CD14-positive monocyte (primary cell): ENCODE data around the gene MIOX. TPM values are rescaled to one million over a fixed set of nuclear protein-coding genes. Genes with fewer than 3 reads are reported as not detected.

Experiments
- DNase-seq, 3 donors: peaks; one replicate each; pipeline ENCODE4 v3.0.0-alpha.2; 2011 to 2022
- H2AFZ ChIP-seq: 2 replicates; pipeline ENCODE4 v1.6.0; 2012; ENCODE audit warnings: mild to moderate bottlenecking, low read depth, low read length, inconsistent platforms; ENCODE audit not compliant: insufficient read depth, poor library complexity, severe bottlenecking
- H3K27ac ChIP-seq, 2 donors: 1 replicate in 1 of 2; 2 replicates in 1 of 2; pipeline ENCODE4 v1.5.1; 2012 to 2013; ENCODE audit warnings: low read length in 2 of 2, control low read depth in 1 of 2, inconsistent platforms in 1 of 2, low read depth in 1 of 2, mild to moderate bottlenecking in 1 of 2
- H3K27me3 ChIP-seq, 2 donors: one replicate each; pipeline versions ENCODE4 v1.6.0 to v1.6.1; 2011 to 2013; ENCODE audit warnings: low read length in 2 of 2; ENCODE audit not compliant: control insufficient read depth in 2 of 2, insufficient read depth in 2 of 2
- H3K36me3 ChIP-seq, 2 donors: replicated peaks in 1 of 2; 1 replicate in 1 of 2; 2 replicates in 1 of 2; pipeline versions ENCODE4 v1.5.1 to v1.6.1; 2012 to 2013; ENCODE audit warnings: low read length in 2 of 2, control low read depth in 1 of 2, inconsistent platforms in 1 of 2, mild to moderate bottlenecking in 1 of 2; ENCODE audit not compliant: insufficient read depth in 2 of 2, control insufficient read depth in 1 of 2
- H3K4me1 ChIP-seq, 2 donors: 1 replicate in 1 of 2; 2 replicates in 1 of 2; pipeline versions ENCODE4 v1.5.1 to v1.6.1; 2012 to 2013; ENCODE audit warnings: low read length in 2 of 2, control low read depth in 1 of 2, inconsistent platforms in 1 of 2, mild to moderate bottlenecking in 1 of 2, moderate library complexity in 1 of 2; ENCODE audit not compliant: insufficient read depth in 2 of 2, control insufficient read depth in 1 of 2
- H3K4me2 ChIP-seq: replicated peaks from 2 replicates; pipeline ENCODE3; 2012; ENCODE audit warnings: low read length, moderate library complexity, mild to moderate bottlenecking; ENCODE audit not compliant: poor library complexity, severe bottlenecking; ENCODE audit errors: extremely low read depth
- H3K4me3 ChIP-seq, 3 experiments: fragments of 200-600 bp in 1 of 3; sonication (generic) in 1 of 3; replicated peaks in 1 of 3; 1 replicate in 2 of 3; 2 replicates in 1 of 3; pipeline ENCODE4 v1.5.1; 2011 to 2013; ENCODE audit warnings: low read length in 3 of 3, mild to moderate bottlenecking in 3 of 3, control low read depth in 2 of 3, low read depth in 2 of 3, inconsistent platforms in 1 of 3, moderate library complexity in 1 of 3
- H3K79me2 ChIP-seq: 2 replicates; pipeline ENCODE4 v1.6.0; 2012; ENCODE audit warnings: mild to moderate bottlenecking, control low read depth, inconsistent platforms, low read length, moderate library complexity; ENCODE audit not compliant: insufficient read depth
- H3K9ac ChIP-seq: 2 replicates; pipeline ENCODE4 v1.6.0; 2017; ENCODE audit warnings: low read length, mild to moderate bottlenecking; ENCODE audit not compliant: insufficient read depth, poor library complexity, severe bottlenecking
- H3K9me3 ChIP-seq, 2 donors: replicated peaks in 1 of 2; 1 replicate in 1 of 2; 2 replicates in 1 of 2; pipeline versions ENCODE4 v1.5.1 to v1.6.1; 2012 to 2013; ENCODE audit warnings: low read length in 2 of 2, control low read depth in 1 of 2; ENCODE audit not compliant: control insufficient read depth in 1 of 2, insufficient read depth in 1 of 2
- H4K20me1 ChIP-seq: 2 replicates; pipeline ENCODE4 v1.6.0; 2012; ENCODE audit warnings: mild to moderate bottlenecking, low read length, control low read depth, moderate library complexity; ENCODE audit not compliant: insufficient read depth
- H3K27ac Mint-ChIP-seq, 7 donors: one replicate each; pipeline ENCODE4 v1.8.0; 2020; ENCODE audit warnings: mild to moderate bottlenecking in 7 of 7, mixed read lengths in 7 of 7, moderate library complexity in 6 of 7, inconsistent platforms in 2 of 7
- H3K27me3 Mint-ChIP-seq, 3 donors: one replicate each; pipeline ENCODE4 v1.8.0; 2021 to 2022; ENCODE audit warnings: low read depth in 3 of 3, mild to moderate bottlenecking in 3 of 3, mixed read lengths in 3 of 3, moderate library complexity in 3 of 3, inconsistent platforms in 1 of 3
- H3K36me3 Mint-ChIP-seq, 2 donors: one replicate each; pipeline ENCODE4 v1.8.0; 2020; ENCODE audit warnings: mixed read lengths in 2 of 2, inconsistent platforms in 1 of 2, mild to moderate bottlenecking in 1 of 2
- H3K4me1 Mint-ChIP-seq: one replicate; pipeline ENCODE4 v1.8.0; 2020; ENCODE audit warnings: mild to moderate bottlenecking, mixed read lengths
- H3K4me3 Mint-ChIP-seq, 2 donors: one replicate each; pipeline ENCODE4 v1.8.0; 2020; ENCODE audit warnings: mild to moderate bottlenecking in 2 of 2, mixed read lengths in 2 of 2, moderate library complexity in 1 of 2
- H3K9me3 Mint-ChIP-seq, 7 donors: one replicate each; pipeline ENCODE4 v1.8.0; 2020 to 2022; ENCODE audit warnings: mixed read lengths in 7 of 7, mild to moderate bottlenecking in 6 of 7, moderate library complexity in 6 of 7, inconsistent platforms in 2 of 7
- WGBS: methylation state at CpG from one replicate; pipeline ENCODE4 v1.1.5; 2013; ENCODE audit warnings: missing lambda C conversion rate; ENCODE audit not compliant: insufficient coverage; 5-methylcytosine and 5-hydroxymethylcytosine counted together
- intact Hi-C, 2 donors: fragments of 100-400 bp; cut with micrococcal nuclease; formaldehyde crosslinking; loops; one replicate each; pipeline versions ENCODE4 v1.15.0 to v1.15.1; 2023
- polyA plus RNA-seq, 3 donors: library from polyadenylated mRNA; depleted of rRNA in 1 of 3; unstranded in 2 of 3; stranded (reverse) in 1 of 3; fragments of 300-500 nt in 2 of 3; fragments of >200 nt in 1 of 3; fragmentation: Illumina TruSeq in 2 of 3; gene quantifications; 1 replicate in 2 of 3; 2 replicates in 1 of 3; pipeline ENCODE4 v1.2.3, GENCODE V29; 2012 to 2021
- TF ChIP-seq, protein P1 (sequence below): fragments of 200-600 bp; IDR thresholded peaks from one replicate; pipeline ENCODE4 v1.8.0; 2022; ENCODE audit warnings: antibody characterized with exemption, mild to moderate bottlenecking

MIOX gene
- polyA plus RNA-seq, 3 donors, result not detected

DNA sequence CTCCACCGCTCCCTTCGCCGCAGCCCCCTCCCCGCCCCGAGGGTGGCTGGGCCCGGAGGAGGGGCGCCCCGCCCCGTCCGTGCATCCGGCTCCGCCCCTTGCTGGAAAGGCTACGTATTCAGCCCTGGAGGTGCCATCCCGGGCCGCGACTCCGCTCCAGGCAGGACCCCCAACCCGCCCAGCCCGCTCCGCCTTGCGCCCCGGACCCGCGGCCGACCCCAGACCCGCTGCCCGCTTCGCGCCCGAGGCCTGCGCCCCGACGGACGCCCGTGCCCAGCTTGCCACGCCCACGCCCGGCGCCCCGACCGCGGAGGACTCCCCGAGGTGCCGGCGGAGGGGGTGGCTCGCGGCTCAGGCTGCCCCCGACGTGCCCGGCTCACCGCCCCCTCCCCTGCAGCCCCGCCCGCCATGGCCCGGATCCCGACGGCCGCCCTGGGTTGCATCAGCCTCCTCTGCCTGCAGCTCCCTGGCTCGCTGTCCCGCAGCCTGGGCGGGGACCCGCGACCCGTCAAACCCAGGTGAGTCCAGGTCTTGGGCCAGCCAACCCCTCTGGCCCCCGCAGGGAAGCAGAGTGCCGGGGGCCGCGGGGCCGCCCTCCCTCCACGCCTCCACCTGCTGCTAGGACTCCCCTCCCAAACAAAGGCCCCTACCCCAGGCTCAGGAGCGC lies 5.1 kb upstream of the MIOX start, which contains the start of gene ADM2:
ADM2 (plus strand) TSS at position 104 of the 667 bp plus-strand sequence; CDS start at position 409, 305 bp downstream.
- peaks cover 0 to 2% of the 10 kb centered on the region in 2 donors for H3K36me3 Mint-ChIP-seq
- TF ChIP-seq, protein P1, sequence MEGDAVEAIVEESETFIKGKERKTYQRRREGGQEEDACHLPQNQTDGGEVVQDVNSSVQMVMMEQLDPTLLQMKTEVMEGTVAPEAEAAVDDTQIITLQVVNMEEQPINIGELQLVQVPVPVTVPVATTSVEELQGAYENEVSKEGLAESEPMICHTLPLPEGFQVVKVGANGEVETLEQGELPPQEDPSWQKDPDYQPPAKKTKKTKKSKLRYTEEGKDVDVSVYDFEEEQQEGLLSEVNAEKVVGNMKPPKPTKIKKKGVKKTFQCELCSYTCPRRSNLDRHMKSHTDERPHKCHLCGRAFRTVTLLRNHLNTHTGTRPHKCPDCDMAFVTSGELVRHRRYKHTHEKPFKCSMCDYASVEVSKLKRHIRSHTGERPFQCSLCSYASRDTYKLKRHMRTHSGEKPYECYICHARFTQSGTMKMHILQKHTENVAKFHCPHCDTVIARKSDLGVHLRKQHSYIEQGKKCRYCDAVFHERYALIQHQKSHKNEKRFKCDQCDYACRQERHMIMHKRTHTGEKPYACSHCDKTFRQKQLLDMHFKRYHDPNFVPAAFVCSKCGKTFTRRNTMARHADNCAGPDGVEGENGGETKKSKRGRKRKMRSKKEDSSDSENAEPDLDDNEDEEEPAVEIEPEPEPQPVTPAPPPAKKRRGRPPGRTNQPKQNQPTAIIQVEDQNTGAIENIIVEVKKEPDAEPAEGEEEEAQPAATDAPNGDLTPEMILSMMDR, result no peak
- Histone ChIP-seq H3K27me3 (peaks cover 9 to 48% of the 10 kb centered on the region in 2 donors), H3K36me3 (no peaks in the 10 kb centered on the region), H3K4me3 (peak within 1 kb of the TSS in 2 of 3 experiments; percentile 26 to 71), H3K79me2 (no peaks in the 10 kb centered on the region), H3K27ac (no peak within 1 kb of the TSS), H3K9ac (peak within 1 kb of the TSS; percentile 21), H3K4me2 (peak within 1 kb of the TSS; percentile 76), H3K4me1 (peaks cover 5 to 14% of the 10 kb centered on the region in 2 donors), H4K20me1 (no peaks in the 10 kb centered on the region), H3K9me3 (no peaks in the 10 kb centered on the region), H2AFZ (peak within 1 kb of the TSS; percentile 79)
- H3K27ac Mint-ChIP-seq, result no peak within 1 kb of the TSS
- H3K4me1 Mint-ChIP-seq, result peaks cover 2% of the 10 kb centered on the region
- WGBS, result 2% methylated on average over 68 of the region's 70 CpGs
- peak in 1 of 3 donors; percentile 8 for DNase-seq
- peaks cover 42 to 77% (median 45%) of the 10 kb centered on the region in 3 donors for H3K27me3 Mint-ChIP-seq
- peak within 1 kb of the TSS; percentile 66 to 82 for H3K4me3 Mint-ChIP-seq
- H3K9me3 Mint-ChIP-seq, result peaks cover 0 to 12% (median 6%) of the 10 kb centered on the region in 7 donors
- intact Hi-C loops, result no loop called here

DNA sequence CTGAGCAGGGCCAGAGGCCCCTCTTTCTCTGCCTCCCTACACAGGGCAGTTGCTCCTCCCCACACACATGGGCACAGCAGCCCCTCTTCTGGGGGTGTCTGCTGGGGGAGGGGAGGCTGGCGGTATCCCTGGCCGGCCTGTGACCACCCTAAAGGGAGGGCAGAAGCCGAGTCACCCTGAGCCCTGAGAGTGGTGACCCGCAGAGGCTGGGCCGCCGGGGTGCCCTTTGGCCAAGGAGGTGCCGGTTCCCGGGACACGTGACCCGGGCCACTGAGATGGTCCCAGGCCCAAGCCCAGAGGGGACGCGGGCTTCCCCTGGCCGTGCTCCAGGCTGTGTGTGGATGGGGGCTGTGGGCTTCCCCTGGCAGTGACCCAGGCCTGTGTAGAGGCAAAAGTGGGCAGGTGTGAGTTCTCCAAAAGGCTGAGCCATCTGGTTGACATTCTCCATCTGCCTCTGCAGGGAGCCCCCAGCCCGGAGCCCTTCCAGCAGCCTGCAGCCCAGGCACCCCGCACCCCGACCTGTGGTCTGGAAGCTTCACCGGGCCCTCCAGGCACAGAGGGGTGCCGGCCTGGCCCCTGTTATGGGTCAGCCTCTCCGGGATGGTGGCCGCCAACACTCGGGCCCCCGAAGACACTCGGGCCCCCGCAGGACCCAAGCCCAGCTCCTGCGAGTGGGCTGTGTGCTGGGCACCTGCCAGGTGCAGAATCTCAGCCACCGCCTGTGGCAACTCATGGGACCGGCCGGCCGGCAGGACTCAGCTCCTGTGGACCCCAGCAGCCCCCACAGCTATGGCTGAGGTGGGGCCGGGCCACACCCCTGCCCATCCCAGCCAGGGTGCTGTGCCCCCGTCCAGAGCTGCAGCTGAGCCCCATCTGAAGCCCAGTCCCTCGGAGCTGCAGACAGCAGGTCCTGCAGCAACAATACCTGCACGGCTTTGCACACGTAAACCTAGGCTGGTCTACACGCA lies 4.3 kb upstream of the MIOX start:
- Histone ChIP-seq H2AFZ (peak overlapping the region; percentile 79), H3K9ac (peak overlapping the region; percentile 8), H3K4me2 (peak overlapping the region; percentile 76), H3K27ac (no peak overlapping the region), H3K36me3 (no peaks in the 10 kb centered on the region), H3K9me3 (no peaks in the 10 kb centered on the region), H3K4me3 (peak overlapping the region in 1 of 3 experiments; percentile 71), H4K20me1 (no peaks in the 10 kb centered on the region), H3K27me3 (peaks cover 9 to 48% of the 10 kb centered on the region in 2 donors), H3K4me1 (peaks cover 5 to 14% of the 10 kb centered on the region in 2 donors), H3K79me2 (no peaks in the 10 kb centered on the region)
- Mint-ChIP-seq H3K27ac (no peak overlapping the region), H3K36me3 (peaks cover 0 to 2% of the 10 kb centered on the region in 2 donors), H3K9me3 (peaks cover 0 to 12% (median 6%) of the 10 kb centered on the region in 7 donors), H3K27me3 (peaks cover 39 to 71% (median 42%) of the 10 kb centered on the region in 3 donors), H3K4me3 (peak overlapping the region; percentile 61 to 75), H3K4me1 (peaks cover 2% of the 10 kb centered on the region)
- WGBS, result 81% methylated on average over 33 of the region's 35 CpGs
- TF ChIP-seq, protein P1, result no peak
- intact Hi-C loops, result no loop called here
- no peak for DNase-seq
